Endothelial cell of umbilical vein (primary cell): ENCODE data around the gene MGAT5B. TPM values are rescaled to one million over a fixed set of nuclear protein-coding genes. Genes with fewer than 3 reads are reported as not detected.

ENCODE experiments used
- BruUV-seq: library from RNA; stranded (reverse); fragments of 400-500 nt; replicated peaks from 2 replicates; lab custom pipeline; 2021; lab: Mats Ljungman, UMichigan
- CTCF ChIA-PET: fragments of 300-600, 350-600 bp; sonication (Branson Sonifier 250); formaldehyde crosslinking; loops from one replicate; lab custom pipeline; 2021; ENCODE audit warnings: antibody characterized with exemption, inconsistent platforms; lab: Charles Lee
- POLR2A ChIA-PET: fragments of 300-600, 350-600 bp; sonication (Branson Sonifier 250); formaldehyde crosslinking; loops from one replicate; lab custom pipeline; 2021; ENCODE audit warnings: antibody characterized with exemption, inconsistent platforms; lab: Charles Lee
- DNase-seq: peaks from one replicate; pipeline ENCODE4 v3.0.0-alpha.2; 2011; ENCODE audit warnings: low read depth, low spot score
- FAIRE-seq: peaks from 2 replicates; lab custom pipeline; 2011; peaks lifted over from hg19 to GRCh38; lab: Jason Lieb, UNC
- H2AFZ ChIP-seq: 2 replicates; pipeline ENCODE4 v1.6.0; 2012; ENCODE audit warnings: low read depth, low read length, control low read depth, inconsistent platforms
- H3K27ac ChIP-seq: 2 replicates; pipeline ENCODE4 v1.5.1; 2011; ENCODE audit warnings: low read depth, mild to moderate bottlenecking, control low read depth, low read length, moderate library complexity; ENCODE audit not compliant: insufficient read depth
- H3K27me3 ChIP-seq, 2 experiments: 2 replicates each; pipeline versions ENCODE4 v1.6.0 to v1.6.1; 2011; ENCODE audit warnings: low read length in 2 of 2, mixed read lengths in 1 of 2; ENCODE audit not compliant: control insufficient read depth in 2 of 2, insufficient read depth in 2 of 2
- H3K36me3 ChIP-seq, 2 experiments: 2 replicates in 1 of 2; 3 replicates in 1 of 2; pipeline ENCODE4 v1.5.1; 2011; ENCODE audit warnings: low read length in 2 of 2, mild to moderate bottlenecking in 1 of 2, moderate library complexity in 1 of 2; ENCODE audit not compliant: control insufficient read depth in 2 of 2, insufficient read depth in 2 of 2; ENCODE audit errors: extremely low read depth in 1 of 2
- H3K4me1 ChIP-seq: 3 replicates; pipeline ENCODE4 v1.5.1; 2011; ENCODE audit warnings: mild to moderate bottlenecking, low read length; ENCODE audit not compliant: control insufficient read depth, insufficient read depth; ENCODE audit errors: extremely low read depth
- H3K4me2 ChIP-seq: 2 replicates; pipeline ENCODE4 v1.6.1; 2011; ENCODE audit warnings: low read length, control low read depth, mixed read lengths; ENCODE audit not compliant: insufficient read depth
- H3K4me3 ChIP-seq, 3 experiments: fragments of 200-600 bp in 1 of 3; sonication (generic), shearing (Covaris generic) in 1 of 3; replicated peaks in 1 of 3; 2 replicates each; pipeline ENCODE4 v1.5.1; 2011 to 2016; ENCODE audit warnings: control low read depth in 3 of 3, low read length in 3 of 3, mild to moderate bottlenecking in 2 of 3, inconsistent platforms in 1 of 3, low read depth in 1 of 3, moderate library complexity in 1 of 3; ENCODE audit not compliant: insufficient read depth in 1 of 3
- H3K79me2 ChIP-seq: 2 replicates; pipeline ENCODE4 v1.6.0; 2012; ENCODE audit warnings: low read length, inconsistent platforms; ENCODE audit not compliant: control insufficient read depth, insufficient read depth
- H3K9ac ChIP-seq: replicated peaks from 2 replicates; pipeline ENCODE3; 2011; ENCODE audit warnings: low read length, control low read depth; ENCODE audit not compliant: insufficient read depth; ENCODE audit errors: extremely low read depth
- H3K9me1 ChIP-seq: replicated peaks from 3 replicates; pipeline ENCODE4 v1.6.0; 2011; ENCODE audit warnings: mild to moderate bottlenecking, low read length; ENCODE audit not compliant: control insufficient read depth, insufficient read depth; ENCODE audit errors: extremely low read depth
- H3K9me3 ChIP-seq: replicated peaks from 2 replicates; pipeline ENCODE4 v1.5.1; 2012; ENCODE audit warnings: low read length, inconsistent platforms; ENCODE audit not compliant: control insufficient read depth, insufficient read depth
- H4K20me1 ChIP-seq: replicated peaks from 2 replicates; pipeline ENCODE3; 2011; ENCODE audit warnings: mild to moderate bottlenecking, low read length; ENCODE audit not compliant: control insufficient read depth, insufficient read depth; ENCODE audit errors: extremely low read depth
- EZH2 ChIP-seq: IDR thresholded peaks from 2 replicates; pipeline ENCODE4 v1.6.1; 2012; ENCODE audit warnings: borderline replicate concordance, low read depth, mild to moderate bottlenecking, moderate library complexity, low read length, inconsistent platforms; ENCODE audit not compliant: severe bottlenecking
- FOS ChIP-seq: IDR thresholded peaks from 2 replicates; pipeline ENCODE4 v1.6.1; 2011; ENCODE audit warnings: mild to moderate bottlenecking, low read length, moderate library complexity, borderline replicate concordance; ENCODE audit not compliant: insufficient read depth
- GATA2 ChIP-seq: IDR thresholded peaks from 2 replicates; pipeline ENCODE4 v1.7.0; 2011; ENCODE audit warnings: low read depth, mild to moderate bottlenecking, moderate library complexity, mixed read lengths, low read length; ENCODE audit not compliant: insufficient read length, insufficient read depth
- JUN ChIP-seq: IDR thresholded peaks from 2 replicates; pipeline ENCODE4 v1.6.1; 2011; ENCODE audit warnings: borderline replicate concordance, low read depth; ENCODE audit not compliant: insufficient read length, insufficient read depth
- MYC ChIP-seq: IDR thresholded peaks from one replicate; pipeline ENCODE4 v1.6.1; 2011; ENCODE audit warnings: mild to moderate bottlenecking, low read depth, low read length
- POLR2A ChIP-seq: IDR thresholded peaks from 2 replicates; pipeline ENCODE4 v1.6.1; 2012; ENCODE audit warnings: low read depth, mild to moderate bottlenecking, control low read depth, low read length
- dilution Hi-C: fragments of 300-500 bp; cut with MboI; formaldehyde crosslinking; loops from one replicate; pipeline ENCODE4 v1.15.0; 2019; ENCODE audit warnings: low sequenced_read_pairs; ENCODE audit not compliant: extremely low pct_ligation_motif_present
- intact Hi-C: fragments of 100-400 bp; cut with micrococcal nuclease; formaldehyde crosslinking; loops from one replicate; pipeline ENCODE4 v1.10.0; 2022
- polyA plus RNA-seq, 4 experiments: library from polyadenylated mRNA; depleted of rRNA in 3 of 4; stranded (reverse) in 3 of 4; unstranded in 1 of 4; fragments of >200 nt; gene quantifications; 2 replicates each; pipeline versions ENCODE4 v1.2.1 to v1.2.3, GENCODE V29; 2011 to 2012; ENCODE audit warnings: missing spikeins in 1 of 4
- total RNA-seq: library from RNA; stranded (reverse); gene quantifications from 2 replicates; pipeline ENCODE4 v1.2.3, GENCODE V29; 2021
- TF ChIP-seq, protein P1 (sequence below): IDR thresholded peaks from 2 replicates; pipeline ENCODE4 v1.6.1; 2011; ENCODE audit not compliant: insufficient read depth, insufficient read length
- TF ChIP-seq, protein P2 (sequence below), 2 donors: IDR thresholded peaks; 1 replicate in 1 of 2; 2 replicates in 1 of 2; pipeline ENCODE4 v1.5.1; 2011; ENCODE audit warnings: low read length in 2 of 2, mild to moderate bottlenecking in 2 of 2, moderate library complexity in 2 of 2, control low read depth in 1 of 2, inconsistent platforms in 1 of 2, low read depth in 1 of 2; ENCODE audit not compliant: insufficient read depth in 1 of 2; ENCODE audit errors: extremely low read depth in 1 of 2

MGAT5B gene
- total and polyA plus RNA-seq, 2 donors (not counting 3 experiments of a cell fraction or from before 2014, with no cell fraction given), result 1.7 to 2.1 TPM

DNA sequence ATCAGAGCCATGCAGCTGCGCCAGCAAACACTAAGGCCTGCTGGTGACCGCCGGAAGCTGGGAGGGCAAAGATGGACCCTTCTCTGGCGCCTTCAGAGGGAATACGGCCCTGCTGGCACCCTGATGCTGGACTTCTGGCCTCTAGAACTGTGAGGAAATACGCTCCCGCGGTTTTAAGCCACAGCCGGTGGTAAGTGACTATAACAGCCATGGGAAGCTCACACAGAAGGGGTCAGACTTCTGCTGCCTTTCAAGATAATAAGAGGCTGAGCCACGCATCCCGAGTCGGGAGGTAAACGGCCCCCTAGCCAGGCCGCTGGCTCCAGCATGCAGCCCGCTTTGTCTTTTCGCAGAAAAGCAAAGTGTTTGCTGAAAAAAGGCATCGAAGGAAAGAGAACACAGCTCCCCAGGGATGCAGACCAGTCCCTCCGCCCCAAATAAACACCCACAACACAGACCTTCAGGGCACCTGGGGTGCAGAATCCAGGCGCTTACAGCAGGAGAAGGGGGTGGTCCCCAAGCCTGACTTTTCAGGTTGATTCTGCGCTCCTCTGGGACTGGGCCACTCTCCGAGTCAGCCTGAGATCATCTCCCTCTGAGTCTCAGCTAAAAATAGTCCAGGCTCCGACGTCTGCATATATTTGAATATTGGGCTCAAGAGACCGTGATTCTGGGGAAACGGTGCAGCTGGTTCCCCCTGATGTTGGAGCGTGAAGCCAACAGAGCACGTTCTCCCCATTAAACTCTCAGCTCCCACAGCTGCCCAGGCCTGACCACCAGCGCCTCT is 89.7 kb downstream of the MGAT5B start:
- DNase-seq, result no peak
- no TSS peak for BruUV-seq

More for the DNA sequence above, 89.7 kb downstream of the MGAT5B start:
- CTCF ChIA-PET, result no interaction called here
- no peaks in the 10 kb centered on the region for H3K9me1 ChIP-seq
- no peak overlapping the region for H3K27ac ChIP-seq
- no peak overlapping the region for H2AFZ ChIP-seq
- no peak overlapping the region for H3K4me2 ChIP-seq
- intact Hi-C loops (no loop called here), dilution Hi-C loops (no loop called here)
- H3K79me2 ChIP-seq, result no peaks in the 10 kb centered on the region
- no peak overlapping the region for H3K9ac ChIP-seq
- no peaks in the 10 kb centered on the region for H3K4me1 ChIP-seq
- no peaks in the 10 kb centered on the region for H4K20me1 ChIP-seq
- H3K36me3 ChIP-seq, result no peaks in the 10 kb centered on the region
- POLR2A ChIA-PET, result no interaction called here
- no peak overlapping the region for H3K4me3 ChIP-seq
- no peaks in the 10 kb centered on the region for H3K27me3 ChIP-seq
- no peak for FAIRE-seq
- TF ChIP-seq, protein P1, sequence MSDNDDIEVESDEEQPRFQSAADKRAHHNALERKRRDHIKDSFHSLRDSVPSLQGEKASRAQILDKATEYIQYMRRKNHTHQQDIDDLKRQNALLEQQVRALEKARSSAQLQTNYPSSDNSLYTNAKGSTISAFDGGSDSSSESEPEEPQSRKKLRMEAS, result no peak
- TF ChIP-seq JUN (no peak), FOS (no peak), GATA2 (no peak), MYC (no peak), EZH2 (no peak), POLR2A (no peak)
- TF ChIP-seq, protein P2, sequence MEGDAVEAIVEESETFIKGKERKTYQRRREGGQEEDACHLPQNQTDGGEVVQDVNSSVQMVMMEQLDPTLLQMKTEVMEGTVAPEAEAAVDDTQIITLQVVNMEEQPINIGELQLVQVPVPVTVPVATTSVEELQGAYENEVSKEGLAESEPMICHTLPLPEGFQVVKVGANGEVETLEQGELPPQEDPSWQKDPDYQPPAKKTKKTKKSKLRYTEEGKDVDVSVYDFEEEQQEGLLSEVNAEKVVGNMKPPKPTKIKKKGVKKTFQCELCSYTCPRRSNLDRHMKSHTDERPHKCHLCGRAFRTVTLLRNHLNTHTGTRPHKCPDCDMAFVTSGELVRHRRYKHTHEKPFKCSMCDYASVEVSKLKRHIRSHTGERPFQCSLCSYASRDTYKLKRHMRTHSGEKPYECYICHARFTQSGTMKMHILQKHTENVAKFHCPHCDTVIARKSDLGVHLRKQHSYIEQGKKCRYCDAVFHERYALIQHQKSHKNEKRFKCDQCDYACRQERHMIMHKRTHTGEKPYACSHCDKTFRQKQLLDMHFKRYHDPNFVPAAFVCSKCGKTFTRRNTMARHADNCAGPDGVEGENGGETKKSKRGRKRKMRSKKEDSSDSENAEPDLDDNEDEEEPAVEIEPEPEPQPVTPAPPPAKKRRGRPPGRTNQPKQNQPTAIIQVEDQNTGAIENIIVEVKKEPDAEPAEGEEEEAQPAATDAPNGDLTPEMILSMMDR (IDR thresholded peaks at IDR 0.05; ENCODE audit: extremely low read depth in 1 of 2, insufficient read depth in 1 of 2, low read depth in 1 of 2, low read length in 2 of 2), result no peak
- H3K9me3 ChIP-seq, result no peaks in the 10 kb centered on the region
